Measurements from ENCODE around the gene LMAN1L. TPM values are rescaled to one million over a fixed set of nuclear protein-coding genes. Genes with fewer than 3 reads are reported as not detected.

The LMAN1L gene
- total and polyA plus RNA-seq, 4 donors = 0.15 to 0.30 TPM; not detected in 2

- intact Hi-C loops (cut with DNase I) = no loop called here
- ATAC-seq (ENCODE audit: low FRiP score) (no peak), DNase-seq (peak in 1 of 2 donors; percentile 66)
- Histone ChIP-seq H3K4me1 (ENCODE audit: control insufficient read depth in 1 of 2, insufficient read depth in 2 of 2, low read length in 2 of 2) (no peaks in the 10 kb centered on the region), H3K9me3 (ENCODE audit: control insufficient read depth, low read length) (no peaks in the 10 kb centered on the region), H3K36me3 (ENCODE audit: control insufficient read depth in 1 of 2, insufficient read depth in 2 of 2, low read length in 1 of 2) (no peaks in the 10 kb centered on the region), H3K27me3 (ENCODE audit: control insufficient read depth in 1 of 2, insufficient read depth in 2 of 2, low read length in 1 of 2) (no peaks in the 10 kb centered on the region), H3K27ac (ENCODE audit: low read depth in 1 of 2, low read length in 2 of 2) (no peak overlapping the region), H3K4me3 (ENCODE audit: low read length in 2 of 2) (no peak overlapping the region)
- WGBS, 2 donors = 56 to 57% methylated on average over 16 of the region's 16 CpGs
These were observed 31.9 kb upstream of the LMAN1L start for GRCh38 chr15:74780523-74781430.

DNA sequence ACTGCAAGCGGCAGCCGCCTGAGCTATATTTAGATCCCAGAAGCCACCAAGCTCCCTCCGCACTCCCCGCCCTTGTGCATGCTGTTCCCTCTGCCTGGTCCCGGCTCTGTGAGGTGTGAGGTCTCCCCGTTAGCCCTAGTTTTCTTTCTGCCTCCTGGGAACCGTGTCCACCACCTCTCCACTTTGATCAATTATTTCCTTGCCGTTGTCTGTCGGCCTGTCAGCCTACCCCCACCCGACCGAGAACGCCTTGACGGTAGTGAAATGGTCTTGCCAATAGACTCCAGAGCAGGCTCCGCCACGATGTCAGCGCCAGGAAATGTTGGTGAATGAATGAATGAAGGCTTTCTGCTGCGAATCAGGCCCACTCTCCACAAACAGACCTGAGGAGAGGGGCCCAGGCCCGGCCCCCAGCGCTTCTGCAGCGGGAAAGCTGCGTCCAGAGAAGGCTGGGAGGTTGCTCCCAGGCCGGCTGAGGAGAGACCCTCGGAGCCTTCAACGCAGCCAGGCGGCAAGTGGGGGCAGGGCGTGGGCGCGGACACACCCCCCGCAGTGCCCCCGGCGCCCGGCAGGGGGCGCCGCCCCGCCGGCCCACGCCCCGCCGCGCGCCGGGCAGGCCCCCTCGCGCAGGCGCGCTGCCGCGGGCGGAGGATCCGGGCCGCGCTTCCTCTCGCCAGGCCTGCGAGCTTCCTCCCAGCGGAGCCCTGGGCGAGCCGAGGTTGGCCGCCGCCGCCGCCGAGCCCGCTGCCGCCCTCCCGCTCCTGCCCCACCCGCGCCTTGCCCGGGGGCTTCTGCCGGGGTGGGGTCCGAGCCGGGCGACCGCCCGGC lies 31.0 kb upstream of the LMAN1L start, which contains the start of gene CSK:
TSS of gene CSK (plus strand) at position 650 of the 828 bp plus-strand sequence. CDS start 16,218 bp downstream, outside the sequence.
- H3K9me3 ChIP-seq (ENCODE audit: control insufficient read depth, low read length) = no peaks in the 10 kb centered on the region
- peak within 1 kb of the TSS; percentile 94 to 96 for H3K4me3 ChIP-seq (ENCODE audit: low read length in 2 of 2)
- ATAC-seq (ENCODE audit: low FRiP score) (peak; percentile 81), DNase-seq (peak; percentile 84 to 92)
- 0 to 1% methylated on average over 34 to 74 of the region's 74 CpGs for WGBS, 2 donors
- H3K36me3 ChIP-seq (ENCODE audit: control insufficient read depth in 1 of 2, insufficient read depth in 2 of 2, low read length in 1 of 2) = no peaks in the 10 kb centered on the region
- H3K4me1 ChIP-seq (ENCODE audit: control insufficient read depth in 1 of 2, insufficient read depth in 2 of 2, low read length in 2 of 2) = no peaks in the 10 kb centered on the region
- no peaks in the 10 kb centered on the region for H3K27me3 ChIP-seq (ENCODE audit: control insufficient read depth in 1 of 2, insufficient read depth in 2 of 2, low read length in 1 of 2)
- H3K27ac ChIP-seq (ENCODE audit: low read depth in 1 of 2, low read length in 2 of 2) = peak within 1 kb of the TSS in 1 of 2 donors; percentile 23
- intact Hi-C loops (cut with DNase I) = loop anchor here in 1 of 2 donors (2.0 kb wide), 1 partner anchor 19 kb away; no protein-coding TSS in a partner anchor

DNA sequence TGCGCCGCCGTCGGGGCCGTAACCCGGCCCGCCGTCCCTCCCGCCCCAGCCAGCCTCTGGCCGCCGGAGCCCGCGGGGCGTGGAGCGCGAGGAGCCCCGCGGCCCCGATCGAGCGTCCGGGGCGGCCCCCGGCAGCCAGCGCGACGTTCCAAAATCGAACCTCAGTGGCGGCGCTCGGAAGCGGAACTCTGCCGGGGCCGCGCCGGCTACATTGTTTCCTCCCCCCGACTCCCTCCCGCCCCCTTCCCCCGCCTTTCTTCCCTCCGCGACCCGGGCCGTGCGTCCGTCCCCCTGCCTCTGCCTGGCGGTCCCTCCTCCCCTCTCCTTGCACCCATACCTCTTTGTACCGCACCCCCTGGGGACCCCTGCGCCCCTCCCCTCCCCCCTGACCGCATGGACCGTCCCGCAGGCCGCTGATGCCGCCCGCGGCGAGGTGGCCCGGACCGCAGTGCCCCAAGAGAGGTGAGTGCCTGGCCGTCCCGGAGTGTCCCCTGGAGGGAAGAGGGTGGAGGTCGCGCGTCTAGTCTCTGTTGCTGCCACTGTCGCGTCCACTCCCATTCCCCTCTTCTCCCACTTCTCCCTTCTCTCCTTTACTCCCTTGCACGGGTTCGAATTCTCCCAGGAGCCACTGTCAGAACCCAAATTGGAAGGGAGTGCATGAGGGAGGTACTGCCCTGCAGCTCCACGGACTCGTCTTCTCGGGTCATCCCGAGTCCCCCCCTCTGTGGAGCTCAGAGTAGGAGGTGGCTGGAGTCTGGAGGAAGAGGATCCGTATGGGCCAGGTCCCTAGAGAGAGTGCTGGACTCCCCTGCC lies 30.2 kb upstream of the LMAN1L start:
- Histone ChIP-seq H3K4me3 (ENCODE audit: low read length in 2 of 2) (peak overlapping the region; percentile 94 to 96), H3K27ac (ENCODE audit: low read depth in 1 of 2, low read length in 2 of 2) (peak overlapping the region in 1 of 2 donors; percentile 23), H3K36me3 (ENCODE audit: control insufficient read depth in 1 of 2, insufficient read depth in 2 of 2, low read length in 1 of 2) (no peaks in the 10 kb centered on the region), H3K4me1 (ENCODE audit: control insufficient read depth in 1 of 2, insufficient read depth in 2 of 2, low read length in 2 of 2) (no peaks in the 10 kb centered on the region), H3K27me3 (ENCODE audit: control insufficient read depth in 1 of 2, insufficient read depth in 2 of 2, low read length in 1 of 2) (no peaks in the 10 kb centered on the region), H3K9me3 (ENCODE audit: control insufficient read depth, low read length) (no peaks in the 10 kb centered on the region)
- ATAC-seq (ENCODE audit: low FRiP score) (peak; percentile 20), DNase-seq (peak; percentile 73 to 86)
- 1% methylated on average over 41 to 72 of the region's 72 CpGs for WGBS, 2 donors
- intact Hi-C loops (cut with DNase I) = loop anchor here in 1 of 2 donors (2.0 kb wide), 1 partner anchor 18 kb away; no protein-coding TSS in a partner anchor

- Histone ChIP-seq H3K27ac (ENCODE audit: low read depth in 1 of 2, low read length in 2 of 2) (no peak overlapping the region), H3K9me3 (ENCODE audit: control insufficient read depth, low read length) (no peaks in the 10 kb centered on the region), H3K4me1 (ENCODE audit: control insufficient read depth in 1 of 2, insufficient read depth in 2 of 2, low read length in 2 of 2) (no peaks in the 10 kb centered on the region), H3K36me3 (ENCODE audit: control insufficient read depth in 1 of 2, insufficient read depth in 2 of 2, low read length in 1 of 2) (no peaks in the 10 kb centered on the region), H3K27me3 (ENCODE audit: control insufficient read depth in 1 of 2, insufficient read depth in 2 of 2, low read length in 1 of 2) (no peaks in the 10 kb centered on the region), H3K4me3 (ENCODE audit: low read length in 2 of 2) (peak overlapping the region in 1 of 2 donors; percentile 94)
- 7 to 12% methylated on average over 13 of the region's 13 CpGs for WGBS, 2 donors
- ATAC-seq (ENCODE audit: low FRiP score) = no peak
- intact Hi-C loops (cut with DNase I) = loop anchor here in 1 of 2 donors (2.0 kb wide), 1 partner anchor 18 kb away; no protein-coding TSS in a partner anchor
- DNase-seq = no peak
These were observed 29.4 kb upstream of the LMAN1L start for GRCh38 chr15:74783072-74783807.

- WGBS, 2 donors = 37 to 38% methylated on average over 3 of the region's 3 CpGs
- Histone ChIP-seq H3K27me3 (ENCODE audit: control insufficient read depth in 1 of 2, insufficient read depth in 2 of 2, low read length in 1 of 2) (no peaks in the 10 kb centered on the region), H3K27ac (ENCODE audit: low read depth in 1 of 2, low read length in 2 of 2) (no peak overlapping the region), H3K4me1 (ENCODE audit: control insufficient read depth in 1 of 2, insufficient read depth in 2 of 2, low read length in 2 of 2) (no peaks in the 10 kb centered on the region), H3K9me3 (ENCODE audit: control insufficient read depth, low read length) (no peaks in the 10 kb centered on the region), H3K4me3 (ENCODE audit: low read length in 2 of 2) (no peak overlapping the region), H3K36me3 (ENCODE audit: control insufficient read depth in 1 of 2, insufficient read depth in 2 of 2, low read length in 1 of 2) (no peaks in the 10 kb centered on the region)
- DNase-seq (no peak), ATAC-seq (ENCODE audit: low FRiP score) (no peak)
- intact Hi-C loops (cut with DNase I) = loop anchor here in 1 of 2 donors (2.0 kb wide), 1 partner anchor 17 kb away; no protein-coding TSS in a partner anchor
These were observed 28.8 kb upstream of the LMAN1L start for GRCh38 chr15:74783808-74784175.

DNA sequence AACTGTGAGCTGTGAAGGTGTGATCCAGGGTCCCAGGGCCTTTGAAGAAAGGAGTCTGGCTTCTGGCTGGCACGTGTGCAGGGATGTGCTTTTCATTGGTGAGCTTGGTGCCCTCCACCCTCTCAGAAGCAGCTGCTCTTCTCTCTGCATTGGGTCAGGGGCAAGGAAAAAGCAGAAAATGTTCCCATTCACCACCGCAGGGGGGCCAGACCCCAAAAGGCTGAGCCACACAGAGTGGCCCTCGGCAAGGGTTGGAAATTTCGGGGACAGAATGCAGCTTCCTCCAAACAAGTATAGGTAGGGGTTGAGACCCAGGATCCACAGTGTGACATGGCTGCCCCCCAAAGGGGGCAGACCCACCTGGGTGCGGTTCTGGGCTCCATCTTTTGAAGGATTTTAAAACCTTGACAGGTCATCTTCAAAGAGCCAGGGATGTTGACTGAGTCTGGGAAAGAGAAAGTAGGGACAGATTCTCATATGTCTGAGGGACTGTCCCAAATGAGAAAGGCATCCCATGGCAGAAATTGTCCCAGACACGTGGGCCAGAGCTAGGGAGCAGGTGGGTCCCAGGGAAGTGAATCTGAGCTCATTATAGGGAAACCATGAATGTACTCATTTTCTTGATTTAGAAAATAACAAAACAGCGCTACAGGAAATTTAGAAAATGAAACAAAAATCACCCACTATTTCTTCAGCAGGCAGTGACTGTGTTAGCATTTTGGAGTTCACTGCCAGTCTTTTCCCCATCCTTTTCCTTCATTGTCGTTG lies 28.0 kb upstream of the LMAN1L start:
- WGBS, 2 donors = 76 to 83% methylated on average over 8 of the region's 8 CpGs
- H3K4me3 ChIP-seq (ENCODE audit: low read length in 2 of 2) = no peak overlapping the region
- H3K27me3 ChIP-seq (ENCODE audit: control insufficient read depth in 1 of 2, insufficient read depth in 2 of 2, low read length in 1 of 2) = no peaks in the 10 kb centered on the region
- intact Hi-C loops (cut with DNase I) = loop anchor here in 1 of 2 donors (5.0 kb wide), 1 partner anchor 58 kb away; the partner anchor contains the start of gene ULK3
- DNase-seq (no peak), ATAC-seq (ENCODE audit: low FRiP score) (no peak)
- no peaks in the 10 kb centered on the region for H3K4me1 ChIP-seq (ENCODE audit: control insufficient read depth in 1 of 2, insufficient read depth in 2 of 2, low read length in 2 of 2)
- no peaks in the 10 kb centered on the region for H3K36me3 ChIP-seq (ENCODE audit: control insufficient read depth in 1 of 2, insufficient read depth in 2 of 2, low read length in 1 of 2)
- H3K9me3 ChIP-seq (ENCODE audit: control insufficient read depth, low read length) = no peaks in the 10 kb centered on the region
- H3K27ac ChIP-seq (ENCODE audit: low read depth in 1 of 2, low read length in 2 of 2) = no peak overlapping the region

Data from aorta (tissue), 5 donors.